Activated naive CD8-positive, alpha-beta T cell treated with anti-CD3 and anti-CD28 coated beads, Interleukin-2, amount 50 U/mL, for 24 hours (primary cell): ENCODE measurements around the gene MED13L.

ENCODE experiments used
- ATAC-seq: fragments of 150-1000 bp; cut with Tn5 transposase; one replicate; pipeline ENCODE4 v1.10.0; 2021
- DNase-seq: peaks from one replicate; pipeline ENCODE4 v3.0.0; 2021
- H3K27ac Mint-ChIP-seq: one replicate; pipeline ENCODE4 v1.8.0; 2021; ENCODE audit warnings: mild to moderate bottlenecking, mixed read lengths
- H3K27me3 Mint-ChIP-seq: one replicate; pipeline ENCODE4 v1.8.0; 2021; ENCODE audit warnings: mixed read lengths
- H3K36me3 Mint-ChIP-seq: one replicate; pipeline ENCODE4 v1.8.0; 2021; ENCODE audit warnings: low read depth, mixed read lengths
- H3K4me1 Mint-ChIP-seq: one replicate; pipeline ENCODE4 v1.8.0; 2021; ENCODE audit warnings: mixed read lengths
- H3K4me3 Mint-ChIP-seq: one replicate; pipeline ENCODE4 v1.8.0; 2021; ENCODE audit warnings: mild to moderate bottlenecking, moderate library complexity, mixed read lengths
- H3K9me3 Mint-ChIP-seq: one replicate; pipeline ENCODE4 v1.8.0; 2021; ENCODE audit warnings: mixed read lengths

MED13L gene

DNA sequence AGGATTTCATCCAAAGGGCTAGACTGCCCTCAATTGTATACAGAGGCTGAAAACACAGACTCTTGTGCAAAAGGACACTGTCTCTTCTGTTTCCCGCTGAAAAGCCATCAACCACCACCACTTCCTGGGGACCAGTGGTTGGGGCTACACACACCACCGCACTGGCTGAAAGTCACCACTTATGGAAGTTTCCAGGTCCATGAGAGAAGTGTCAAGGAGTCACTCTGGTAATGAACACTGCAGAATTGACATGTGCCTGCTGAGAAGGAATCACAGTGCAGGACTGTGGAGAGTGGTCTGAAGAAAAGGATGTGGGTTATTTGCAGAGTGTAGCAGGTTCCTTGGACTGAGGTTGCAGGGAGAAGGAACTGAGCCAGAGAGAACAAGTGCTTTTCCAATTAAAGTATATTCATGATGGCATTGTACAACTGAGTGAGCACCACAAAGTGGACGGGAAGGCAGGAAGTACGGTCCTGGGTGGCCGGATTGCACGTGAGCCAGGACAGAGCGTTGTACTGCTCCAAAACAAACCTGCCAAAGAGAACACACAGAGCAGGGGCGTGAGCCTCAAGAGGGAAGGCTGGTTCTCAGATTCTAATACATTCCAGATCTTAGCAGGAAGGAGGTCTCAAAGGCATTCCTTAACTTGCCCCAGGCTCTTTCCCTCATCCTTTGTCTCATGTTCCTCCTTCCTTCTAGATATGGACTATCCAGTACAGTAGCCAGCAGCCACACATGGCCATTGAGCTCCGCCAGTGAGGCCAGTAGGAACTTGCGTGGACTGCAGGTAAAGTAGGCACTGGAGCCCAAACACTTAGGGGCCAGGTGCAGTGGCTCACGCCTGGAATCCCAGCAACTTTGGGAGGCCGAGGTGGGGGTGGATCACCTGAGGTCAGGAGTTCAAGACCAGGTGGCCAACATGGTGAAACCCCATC, 316.4 kb downstream of the MED13L start:
- no peak overlapping the region for H3K4me3 Mint-ChIP-seq
- no peaks in the 10 kb centered on the region for H3K27me3 Mint-ChIP-seq
- no peak for ATAC-seq
- peaks cover 36% of the 10 kb centered on the region for H3K36me3 Mint-ChIP-seq
- H3K9me3 Mint-ChIP-seq = no peaks in the 10 kb centered on the region
- peaks cover 7% of the 10 kb centered on the region for H3K4me1 Mint-ChIP-seq
- H3K27ac Mint-ChIP-seq = no peak overlapping the region
- no peak for DNase-seq

DNA sequence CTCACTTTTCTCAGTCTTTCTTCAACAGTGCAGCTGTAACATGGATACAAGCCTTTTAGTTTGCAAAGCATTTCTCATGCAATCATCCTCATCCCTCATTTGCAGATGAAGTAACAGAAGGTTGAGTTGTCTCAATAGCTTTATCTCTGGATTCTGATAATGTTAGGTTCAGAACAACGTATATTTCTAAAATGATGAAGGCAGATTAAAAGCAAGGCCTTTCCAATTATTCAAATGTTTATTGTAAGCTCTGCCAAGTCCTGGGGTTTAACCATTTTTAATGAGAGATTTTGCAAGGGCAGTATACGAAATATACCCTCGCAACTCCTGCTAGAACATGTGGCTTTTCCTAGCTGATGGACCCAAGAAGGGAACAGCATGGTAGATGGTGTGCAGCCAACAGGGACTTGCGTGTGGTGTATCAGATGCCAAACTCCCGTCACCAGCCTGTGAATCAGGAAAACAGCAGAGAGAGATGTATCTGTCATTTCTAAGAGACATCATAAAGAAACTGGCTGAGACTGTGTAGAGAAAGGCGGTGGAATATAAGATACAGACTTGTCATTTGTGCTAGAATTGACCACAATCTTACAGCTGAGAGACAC, 319.7 kb downstream of the MED13L start:
- H3K4me1 Mint-ChIP-seq = peaks cover 6% of the 10 kb centered on the region
- peaks cover 13% of the 10 kb centered on the region for H3K36me3 Mint-ChIP-seq
- H3K9me3 Mint-ChIP-seq = no peaks in the 10 kb centered on the region
- DNase-seq (no peak), ATAC-seq (no peak)
- H3K27me3 Mint-ChIP-seq = no peaks in the 10 kb centered on the region
- H3K4me3 Mint-ChIP-seq = no peak overlapping the region
- H3K27ac Mint-ChIP-seq = no peak overlapping the region

DNA sequence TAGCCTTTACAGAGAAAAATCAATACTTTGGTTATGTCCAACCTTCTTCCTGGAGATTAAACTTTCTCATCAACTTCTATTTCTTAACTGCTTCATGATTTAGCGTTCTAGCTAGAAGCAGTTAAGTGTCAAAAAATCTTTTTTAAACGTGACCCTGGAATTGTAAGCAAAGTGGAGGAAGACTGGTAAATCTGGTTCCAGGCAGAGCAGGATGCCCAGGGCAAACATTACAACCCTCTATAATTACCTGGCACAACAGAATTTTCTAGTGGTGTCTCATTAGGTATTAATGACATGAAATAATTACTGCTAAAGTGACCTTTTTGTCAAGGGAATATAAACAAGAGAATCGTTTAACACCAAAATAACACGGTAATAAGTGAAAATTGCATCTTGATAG, 320.8 kb downstream of the MED13L start:
- ATAC-seq = no peak
- Mint-ChIP-seq H3K4me1 (peaks cover 6% of the 10 kb centered on the region), H3K27ac (no peak overlapping the region), H3K36me3 (peaks cover 10% of the 10 kb centered on the region), H3K9me3 (no peaks in the 10 kb centered on the region), H3K4me3 (no peak overlapping the region), H3K27me3 (no peaks in the 10 kb centered on the region)
- DNase-seq = no peak

DNA sequence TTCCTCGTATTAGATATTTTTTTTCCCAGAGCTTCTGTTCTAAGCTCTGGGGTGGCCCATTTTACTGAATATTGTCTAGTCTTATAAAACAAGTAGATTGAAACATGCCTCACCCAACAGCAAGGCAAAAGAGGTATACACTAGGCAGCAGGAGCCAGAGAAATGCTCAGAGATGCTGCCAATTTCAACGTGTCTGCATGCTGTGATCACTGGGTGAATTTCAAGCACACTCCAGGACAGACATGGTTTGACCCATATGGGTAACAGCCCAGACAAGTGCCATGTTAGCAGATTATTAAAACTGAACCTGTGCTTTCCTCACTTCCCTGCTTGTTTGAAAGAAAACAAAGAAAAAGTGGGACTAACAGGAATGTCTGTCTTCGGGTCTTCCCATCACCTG, 321.3 kb downstream of the MED13L start:
- Mint-ChIP-seq H3K36me3 (peaks cover 8% of the 10 kb centered on the region), H3K27ac (no peak overlapping the region), H3K27me3 (no peaks in the 10 kb centered on the region), H3K4me1 (peaks cover 6% of the 10 kb centered on the region), H3K9me3 (no peaks in the 10 kb centered on the region), H3K4me3 (no peak overlapping the region)
- ATAC-seq = no peak
- DNase-seq = no peak

DNA sequence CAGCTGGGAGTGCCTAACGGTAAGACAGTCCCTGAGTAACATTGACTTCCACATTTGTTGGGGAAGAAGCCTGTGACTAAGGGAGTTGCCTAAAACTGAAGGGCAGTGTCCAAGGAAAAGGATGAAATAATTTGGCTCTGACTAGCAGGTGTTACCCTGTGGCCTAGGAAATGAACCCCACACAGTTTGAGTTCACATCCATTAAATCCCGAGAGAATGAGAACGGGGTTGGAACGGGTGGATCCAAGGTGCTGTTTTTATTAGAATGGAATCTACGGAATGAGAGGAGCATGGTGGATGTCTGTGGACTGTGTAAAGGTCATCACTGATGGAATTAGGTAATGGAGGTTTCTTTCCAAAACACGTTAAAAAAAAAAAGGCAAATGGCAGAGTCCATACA, 324.0 kb downstream of the MED13L start:
- Mint-ChIP-seq H3K9me3 (no peaks in the 10 kb centered on the region), H3K27me3 (no peaks in the 10 kb centered on the region), H3K27ac (no peak overlapping the region), H3K4me3 (no peak overlapping the region), H3K36me3 (peaks cover 2% of the 10 kb centered on the region), H3K4me1 (no peaks in the 10 kb centered on the region)
- DNase-seq = no peak
- no peak for ATAC-seq

DNA sequence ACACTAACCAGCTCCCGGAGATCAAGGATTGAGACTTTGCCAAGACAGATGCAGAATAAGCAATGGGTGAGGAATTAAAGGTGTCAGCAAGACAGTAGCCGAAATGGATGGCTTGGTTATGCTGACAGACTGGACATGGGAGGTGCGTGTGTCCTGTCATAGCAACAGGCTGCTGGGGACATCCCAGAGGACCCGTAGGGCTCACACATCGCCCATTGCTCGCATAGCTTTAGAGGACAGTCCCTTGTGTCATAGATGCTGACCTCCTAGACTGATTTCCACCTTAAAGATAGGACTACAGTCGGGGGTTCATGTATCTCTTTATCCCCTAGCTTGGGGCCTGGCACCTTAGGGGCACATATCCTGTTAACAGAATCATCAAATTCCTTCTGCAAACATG, 324.5 kb downstream of the MED13L start:
- DNase-seq = no peak
- Mint-ChIP-seq H3K4me3 (no peak overlapping the region), H3K4me1 (no peaks in the 10 kb centered on the region), H3K27ac (no peak overlapping the region), H3K27me3 (no peaks in the 10 kb centered on the region), H3K36me3 (peaks cover 2% of the 10 kb centered on the region), H3K9me3 (no peaks in the 10 kb centered on the region)
- no peak for ATAC-seq

DNA sequence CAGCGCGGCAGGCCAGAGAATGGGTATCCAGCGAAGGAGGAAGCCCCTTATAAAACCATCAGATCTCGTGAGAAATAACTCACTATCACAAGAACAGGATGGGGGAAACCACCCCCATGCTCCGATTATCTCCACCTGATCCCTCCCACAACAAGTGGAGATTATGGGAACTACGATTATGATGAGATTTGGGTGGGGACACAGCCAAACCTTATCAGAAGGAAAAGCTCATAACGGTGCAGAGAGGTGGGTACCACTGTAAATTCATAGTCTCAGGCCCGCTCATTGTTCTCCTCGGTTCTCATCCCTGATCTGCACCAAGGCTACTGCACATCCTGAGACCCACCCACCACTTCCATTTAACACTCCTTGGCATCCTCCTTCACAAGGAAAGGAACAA, 326.5 kb downstream of the MED13L start:
- no peak for DNase-seq
- no peak overlapping the region for H3K4me3 Mint-ChIP-seq
- no peaks in the 10 kb centered on the region for H3K9me3 Mint-ChIP-seq
- no peak overlapping the region for H3K27ac Mint-ChIP-seq
- no peak for ATAC-seq
- H3K4me1 Mint-ChIP-seq = no peaks in the 10 kb centered on the region
- no peaks in the 10 kb centered on the region for H3K36me3 Mint-ChIP-seq
- H3K27me3 Mint-ChIP-seq = no peaks in the 10 kb centered on the region

DNA sequence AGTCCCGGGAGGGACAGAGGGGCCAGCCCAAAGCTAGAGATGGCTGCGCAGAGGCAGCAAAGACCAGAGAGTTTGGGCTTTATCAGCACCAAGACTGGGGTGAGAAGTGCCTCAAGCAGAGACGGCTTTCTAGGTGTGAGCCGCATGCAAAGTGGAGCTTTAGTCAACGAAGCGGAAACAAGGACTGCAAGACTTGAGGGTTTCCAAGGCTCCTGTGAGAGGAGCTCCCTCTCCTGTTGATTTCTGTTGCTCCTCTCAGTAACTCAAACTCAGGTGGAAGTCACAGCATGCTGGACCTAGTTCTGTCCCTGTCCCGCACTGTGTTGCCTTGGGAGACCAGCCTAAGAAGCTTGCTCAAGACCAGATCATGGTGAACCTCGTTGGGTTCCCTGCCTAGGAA, 327.8 kb downstream of the MED13L start:
- no peaks in the 10 kb centered on the region for H3K9me3 Mint-ChIP-seq
- H3K27ac Mint-ChIP-seq = no peak overlapping the region
- H3K36me3 Mint-ChIP-seq = no peaks in the 10 kb centered on the region
- no peak for DNase-seq
- no peaks in the 10 kb centered on the region for H3K4me1 Mint-ChIP-seq
- H3K4me3 Mint-ChIP-seq = no peak overlapping the region
- no peaks in the 10 kb centered on the region for H3K27me3 Mint-ChIP-seq
- ATAC-seq = no peak

DNA sequence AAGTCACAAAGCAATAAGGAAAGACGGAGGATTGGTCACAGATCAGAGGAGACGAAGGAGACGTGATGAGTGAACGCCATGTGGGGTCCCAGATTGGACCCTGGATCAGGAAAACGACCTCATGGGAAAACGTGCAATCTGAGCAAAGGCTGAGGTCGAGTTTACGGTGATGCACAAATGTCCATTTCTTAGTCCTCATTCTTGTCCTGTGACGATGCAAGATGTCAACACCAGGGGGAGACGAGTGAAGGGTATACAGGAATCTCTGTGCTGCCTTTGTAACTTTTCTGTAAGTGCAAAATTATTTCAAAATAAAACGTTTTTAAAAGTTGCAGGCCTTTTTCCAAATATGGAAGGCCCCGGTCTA, 329.8 kb downstream of the MED13L start:
- no peaks in the 10 kb centered on the region for H3K9me3 Mint-ChIP-seq
- H3K4me1 Mint-ChIP-seq = no peaks in the 10 kb centered on the region
- no peak overlapping the region for H3K27ac Mint-ChIP-seq
- H3K36me3 Mint-ChIP-seq = no peaks in the 10 kb centered on the region
- no peak for ATAC-seq
- no peak for DNase-seq
- no peaks in the 10 kb centered on the region for H3K27me3 Mint-ChIP-seq
- no peak overlapping the region for H3K4me3 Mint-ChIP-seq

DNA sequence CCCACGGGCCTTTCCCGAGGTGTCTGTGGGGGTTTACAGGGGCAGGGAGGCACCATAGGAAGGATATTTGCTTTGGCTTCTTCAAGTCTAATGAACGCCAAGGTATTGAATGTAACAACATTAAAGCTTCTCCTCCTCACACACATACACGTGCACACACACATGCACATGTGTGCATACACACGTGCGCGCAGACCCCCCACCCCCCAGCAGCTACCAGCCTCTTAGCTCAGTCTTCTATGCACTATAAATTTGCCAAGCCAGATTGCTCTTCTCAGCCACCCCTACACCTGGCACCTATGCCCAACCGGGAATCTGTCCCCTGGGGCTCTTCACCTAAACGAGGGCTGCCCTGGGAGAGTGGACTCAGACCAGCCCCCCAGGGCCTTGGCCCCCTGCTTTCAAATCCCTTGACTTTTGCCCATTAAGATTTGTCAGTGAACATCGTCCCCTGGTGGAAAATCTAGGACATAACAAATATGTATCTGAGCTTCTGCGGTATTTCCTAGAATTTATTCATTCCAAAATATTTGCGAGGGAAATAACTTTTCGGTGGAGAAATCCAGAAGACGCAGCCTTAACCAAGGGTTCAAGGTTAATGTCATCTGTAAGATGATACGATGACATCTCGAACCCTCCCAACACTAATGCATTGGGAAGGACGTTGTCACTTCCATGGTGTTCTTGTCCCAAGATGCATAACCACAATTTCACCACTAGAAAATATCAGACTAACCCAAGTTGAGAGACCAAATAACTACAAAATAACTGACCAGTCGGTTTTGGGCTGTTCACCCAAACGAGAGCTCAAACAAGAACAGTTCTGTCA, 330.4 kb downstream of the MED13L start:
- Mint-ChIP-seq H3K27me3 (no peaks in the 10 kb centered on the region), H3K27ac (no peak overlapping the region), H3K4me1 (no peaks in the 10 kb centered on the region), H3K36me3 (no peaks in the 10 kb centered on the region), H3K4me3 (no peak overlapping the region), H3K9me3 (no peaks in the 10 kb centered on the region)
- no peak for ATAC-seq
- DNase-seq = no peak

DNA sequence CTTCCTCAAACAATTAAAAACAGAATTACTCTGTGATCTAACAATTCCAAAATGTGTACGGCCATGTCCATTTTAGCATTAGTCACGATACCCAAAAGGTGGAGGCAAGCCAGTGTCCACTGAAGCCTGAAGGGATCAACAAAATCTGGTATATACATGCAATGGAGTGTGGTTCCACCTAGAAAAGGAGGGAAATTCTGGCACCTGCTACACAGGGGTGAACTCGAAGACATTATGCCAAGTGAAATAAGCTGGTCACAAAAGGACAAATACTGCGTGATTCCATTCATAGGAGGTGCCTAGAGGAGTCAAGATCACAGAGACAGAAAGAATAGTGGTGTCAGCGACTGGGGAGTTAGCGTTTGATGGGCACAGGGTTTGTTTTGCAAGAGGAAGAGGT, 331.4 kb downstream of the MED13L start:
- no peak overlapping the region for H3K4me3 Mint-ChIP-seq
- ATAC-seq (no peak), DNase-seq (no peak)
- H3K4me1 Mint-ChIP-seq = no peaks in the 10 kb centered on the region
- H3K9me3 Mint-ChIP-seq = no peaks in the 10 kb centered on the region
- no peaks in the 10 kb centered on the region for H3K27me3 Mint-ChIP-seq
- no peaks in the 10 kb centered on the region for H3K36me3 Mint-ChIP-seq
- no peak overlapping the region for H3K27ac Mint-ChIP-seq

DNA sequence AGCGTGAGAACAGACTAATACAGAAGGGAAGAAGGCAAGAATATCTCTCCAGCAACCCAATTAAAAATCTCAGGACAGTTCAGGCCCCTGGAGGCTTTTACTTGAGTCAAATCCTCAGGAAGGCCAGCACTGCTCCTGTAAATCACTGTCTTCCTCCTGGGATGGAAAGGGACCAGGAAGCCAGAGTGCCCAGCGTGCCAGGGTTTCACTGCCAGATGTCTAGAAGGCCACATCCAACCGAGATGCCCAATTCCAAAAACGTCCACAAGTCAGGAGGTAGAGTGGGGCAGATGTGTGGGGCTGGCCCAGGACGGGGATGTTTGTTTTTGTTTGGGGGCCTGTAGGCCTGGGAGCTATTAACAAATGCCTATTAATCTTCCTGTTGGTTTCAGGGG, 332.0 kb downstream of the MED13L start:
- Mint-ChIP-seq H3K36me3 (no peaks in the 10 kb centered on the region), H3K4me1 (no peaks in the 10 kb centered on the region), H3K27ac (no peak overlapping the region), H3K4me3 (no peak overlapping the region), H3K27me3 (no peaks in the 10 kb centered on the region), H3K9me3 (no peaks in the 10 kb centered on the region)
- DNase-seq (no peak), ATAC-seq (no peak)

DNA sequence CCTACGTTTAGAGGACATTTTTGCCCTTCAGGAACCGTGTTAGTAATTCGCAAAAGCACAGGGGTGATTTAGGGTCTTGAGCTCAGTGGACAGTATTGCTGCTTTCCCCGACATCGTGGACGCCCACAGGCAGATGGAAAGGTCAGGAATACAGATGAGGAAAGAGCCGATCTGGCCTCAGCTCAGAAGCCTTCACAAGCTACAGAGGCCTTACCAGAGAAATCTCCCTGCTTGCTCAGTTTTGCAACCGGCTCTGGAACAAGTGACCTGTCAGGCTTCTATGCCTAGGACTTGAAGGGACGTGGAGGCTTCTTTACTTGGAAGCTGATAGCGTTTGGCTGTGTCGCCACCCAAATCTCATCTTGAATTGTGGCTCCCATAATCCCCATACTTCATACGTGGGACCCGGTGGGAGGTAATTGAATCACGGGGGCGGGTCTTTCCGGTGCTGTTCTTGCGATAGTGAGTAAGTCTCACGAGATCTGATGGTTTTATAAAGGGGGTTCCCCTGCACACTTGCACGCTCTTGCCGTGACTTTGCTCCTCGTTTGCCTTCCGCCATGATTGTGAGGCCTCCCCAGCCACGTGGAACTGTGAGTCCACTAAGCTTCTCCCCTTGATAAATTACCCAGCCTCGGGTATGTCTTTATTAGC, 332.5 kb downstream of the MED13L start:
- H3K4me1 Mint-ChIP-seq = no peaks in the 10 kb centered on the region
- no peak for DNase-seq
- no peaks in the 10 kb centered on the region for H3K36me3 Mint-ChIP-seq
- no peaks in the 10 kb centered on the region for H3K9me3 Mint-ChIP-seq
- ATAC-seq = no peak
- H3K27me3 Mint-ChIP-seq = no peaks in the 10 kb centered on the region
- H3K4me3 Mint-ChIP-seq = no peak overlapping the region
- H3K27ac Mint-ChIP-seq = no peak overlapping the region

DNA sequence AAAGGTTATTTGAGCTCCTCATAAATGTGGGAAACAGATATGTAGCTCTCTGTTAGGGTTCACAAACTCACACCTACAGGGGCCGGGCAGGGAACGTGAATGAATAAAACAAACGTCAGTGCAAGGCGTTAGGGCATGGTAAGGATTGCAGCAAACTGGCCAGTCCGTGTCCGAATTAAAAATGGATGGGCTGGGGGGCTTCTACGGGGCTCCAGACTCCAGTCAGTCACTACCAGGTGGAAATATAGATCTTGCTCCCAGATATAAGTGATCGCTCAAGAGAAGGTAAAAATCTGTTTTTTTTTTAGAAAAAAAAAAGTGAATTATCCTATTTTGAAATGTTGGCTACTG, 333.1 kb downstream of the MED13L start:
- Mint-ChIP-seq H3K36me3 (no peaks in the 10 kb centered on the region), H3K4me3 (no peak overlapping the region), H3K4me1 (no peaks in the 10 kb centered on the region), H3K27me3 (no peaks in the 10 kb centered on the region), H3K9me3 (no peaks in the 10 kb centered on the region), H3K27ac (no peak overlapping the region)
- DNase-seq (no peak), ATAC-seq (no peak)
